ENCODE results near the gene ZNRF1. TPM values are rescaled to one million over a fixed set of nuclear protein-coding genes. Genes with fewer than 3 reads are reported as not detected.
A peak's percentile ranks its signal among the peaks of the same experiment; 100 is the strongest.

Gene ZNRF1
- total and polyA plus RNA-seq, 2 of the 4 experiments (the other 2 are of a cell fraction): 8.2 to 20.7 TPM

DNA sequence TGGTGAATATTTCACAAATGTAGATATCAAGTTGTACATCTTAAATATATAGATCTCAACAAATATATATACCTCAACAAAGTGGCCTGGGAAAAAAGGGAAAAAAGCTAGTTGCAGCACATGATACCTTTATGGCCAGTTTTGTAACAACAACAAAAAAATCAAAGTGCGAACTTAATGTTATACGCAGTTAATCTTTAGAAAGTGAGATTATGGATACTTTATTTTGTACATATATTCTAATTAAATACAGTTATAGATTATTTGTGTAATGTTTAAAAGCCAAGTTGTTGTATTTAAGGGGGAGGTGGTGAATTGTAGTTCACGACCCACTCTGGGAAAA, 149.1 kb downstream of the ZNRF1 start:
- in situ Hi-C loops (cut with MboI; ENCODE audit: low sequenced_read_pairs): no loop called here
- ATAC-seq (ENCODE audit: low read depth): no peak
- Histone ChIP-seq H3K4me1 (ENCODE audit: control insufficient read depth, insufficient read depth, low read length) (no peaks in the 10 kb centered on the region; the same call in 1 of the 2 replicates), H3K4me2 (ENCODE audit: low read depth, low read length) (peak overlapping the region; percentile 45; the same call in 1 of the 2 replicates), H3K4me3 (ENCODE audit: insufficient read depth, low read depth, low read length) (no peak overlapping the region), H2BK15ac (ENCODE audit: low read depth, low read length) (no peak overlapping the region), H4K5ac (ENCODE audit: low read depth, low read length) (no peak overlapping the region), H4K8ac (ENCODE audit: low read depth in 2 of 2, low read length in 2 of 2) (peak overlapping the region in 1 of 2 experiments; percentile 76; a peak in 2 of 4 replicates), H4K20me1 (ENCODE audit: insufficient read depth, low read length) (peaks cover 4% of the 10 kb centered on the region; the same call in 1 of the 2 replicates), H3K27me3 (ENCODE audit: control insufficient read depth, insufficient read depth, low read length) (no peaks in the 10 kb centered on the region; the same call in 1 of the 2 replicates), H2AK9ac (replicated peaks; ENCODE audit: low read depth, low read length, poor library complexity) (no peak overlapping the region), H2AFZ (replicated peaks; ENCODE audit: low read length, poor library complexity) (peak overlapping the region; percentile 100), H4K91ac (ENCODE audit: insufficient read depth, low read depth, low read length) (no peak overlapping the region), H2BK5ac (ENCODE audit: low read depth, low read length, poor library complexity, severe bottlenecking) (no peak overlapping the region), H3K14ac (replicated peaks; ENCODE audit: low read depth, low read length) (no peak overlapping the region), H2BK120ac (ENCODE audit: low read depth, low read length) (no peak overlapping the region), H3K9me3 (ENCODE audit: control insufficient read depth, insufficient read depth, low read length) (peaks cover 3% of the 10 kb centered on the region), H3K56ac (ENCODE audit: extremely low read depth, insufficient read depth, low read length) (no peak overlapping the region), H3K23ac (ENCODE audit: low read depth, low read length) (no peak overlapping the region), H3K9ac (ENCODE audit: low read depth, low read length) (no peak overlapping the region), H3K9me1 (ENCODE audit: insufficient read depth, low read length) (peaks cover 2% of the 10 kb centered on the region; the same call in 1 of the 2 replicates), H3K18ac (ENCODE audit: low read depth, low read length) (no peak overlapping the region), H2AK5ac (ENCODE audit: low read depth, low read length) (no peak overlapping the region), H3K36me3 (ENCODE audit: control insufficient read depth, insufficient read depth, low read length) (peaks cover 5% of the 10 kb centered on the region), H2BK20ac (ENCODE audit: low read depth, low read length) (no peak overlapping the region), H3K79me1 (ENCODE audit: low read depth in 1 of 2, low read length in 2 of 2) (peaks cover 8 to 13% of the 10 kb centered on the region in 2 experiments), H3K4ac (ENCODE audit: low read depth, low read length) (no peak overlapping the region; the same call in 1 of the 2 replicates), H3K27ac (ENCODE audit: insufficient read depth, low read length) (no peak overlapping the region)
- intact Hi-C loops (cut with micrococcal nuclease): no loop called here
- DNase-seq: no peak
- ChIA-PET CTCF (interaction anchor here (0.6 kb wide), 1 partner anchor 13 kb away, joined by 7 read pairs; no protein-coding TSS in a partner anchor), POLR2A (ENCODE audit: unreplicated experiment) (no interaction called here)
- no CpG with 5 or more reads among the region's 3 CpGs for WGBS, 2 experiments (ENCODE audit: extremely low coverage in 2 of 2, insufficient read length in 1 of 2)
- TF ChIP-seq MAFK (IDR thresholded peaks at IDR 0.05; ENCODE audit: low read depth, low read length): no peak
- TF ChIP-seq RCOR1 (IDR thresholded peaks at IDR 0.05; ENCODE audit: insufficient replicate concordance, low read length): no peak
- no peak for TF ChIP-seq CHD1 (IDR thresholded peaks at IDR 0.05; ENCODE audit: low read depth, low read length)
- no TSS peak for BruUV-seq (replicated peaks)
- dilution Hi-C loops (cut with HindIII; ENCODE audit: low sequenced_read_pairs, unreplicated experiment): no loop called here
